ENCODE data around the gene ACSF3. TPM values are rescaled to one million over a fixed set of nuclear protein-coding genes. Genes with fewer than 3 reads are reported as not detected.

ACSF3 gene
- total RNA-seq, 2 experiments from 2014 or later: 44.7 to 49.5 TPM

DNA sequence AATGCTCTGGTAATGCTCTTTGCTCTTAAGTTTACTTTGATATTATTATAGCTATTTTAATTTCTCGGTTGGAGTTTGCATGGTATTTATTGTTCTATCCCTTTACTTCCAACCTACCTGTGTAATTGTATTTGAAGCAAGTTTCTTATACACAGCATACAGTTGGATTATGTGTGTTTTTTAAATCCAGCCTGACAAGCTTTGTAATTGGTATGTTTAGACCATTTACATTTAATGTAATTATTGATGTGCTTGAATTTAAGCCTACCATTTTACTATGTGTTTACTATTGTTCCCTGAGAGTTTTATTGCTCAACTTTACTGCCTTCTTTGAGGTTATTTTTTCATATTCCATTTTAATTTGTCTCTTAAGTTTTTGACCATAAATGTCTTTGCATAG is 35.7 kb downstream of the ACSF3 start:
- ChIA-PET CTCF (interaction anchor here (0.6 kb wide), 1 partner anchor 95 kb away, joined by 3 read pairs; no protein-coding TSS in a partner anchor), POLR2A (no interaction called here)
- TF ChIP-seq, protein P1, sequence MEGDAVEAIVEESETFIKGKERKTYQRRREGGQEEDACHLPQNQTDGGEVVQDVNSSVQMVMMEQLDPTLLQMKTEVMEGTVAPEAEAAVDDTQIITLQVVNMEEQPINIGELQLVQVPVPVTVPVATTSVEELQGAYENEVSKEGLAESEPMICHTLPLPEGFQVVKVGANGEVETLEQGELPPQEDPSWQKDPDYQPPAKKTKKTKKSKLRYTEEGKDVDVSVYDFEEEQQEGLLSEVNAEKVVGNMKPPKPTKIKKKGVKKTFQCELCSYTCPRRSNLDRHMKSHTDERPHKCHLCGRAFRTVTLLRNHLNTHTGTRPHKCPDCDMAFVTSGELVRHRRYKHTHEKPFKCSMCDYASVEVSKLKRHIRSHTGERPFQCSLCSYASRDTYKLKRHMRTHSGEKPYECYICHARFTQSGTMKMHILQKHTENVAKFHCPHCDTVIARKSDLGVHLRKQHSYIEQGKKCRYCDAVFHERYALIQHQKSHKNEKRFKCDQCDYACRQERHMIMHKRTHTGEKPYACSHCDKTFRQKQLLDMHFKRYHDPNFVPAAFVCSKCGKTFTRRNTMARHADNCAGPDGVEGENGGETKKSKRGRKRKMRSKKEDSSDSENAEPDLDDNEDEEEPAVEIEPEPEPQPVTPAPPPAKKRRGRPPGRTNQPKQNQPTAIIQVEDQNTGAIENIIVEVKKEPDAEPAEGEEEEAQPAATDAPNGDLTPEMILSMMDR (IDR thresholded peaks at IDR 0.05): no peak
- Histone ChIP-seq H3K36me3 (ENCODE audit: insufficient read depth, low read length) (peaks cover 43% of the 10 kb centered on the region), H3K9me3 (ENCODE audit: control insufficient read depth in 1 of 2, insufficient read depth in 1 of 2, low read length in 2 of 2) (no peaks in the 10 kb centered on the region), H3K27ac (ENCODE audit: low read depth in 1 of 2, low read length in 2 of 2) (no peak overlapping the region), H3K4me1 (ENCODE audit: insufficient read depth, low read length) (peaks cover 2% of the 10 kb centered on the region), H3K27me3 (ENCODE audit: control insufficient read depth in 1 of 2, insufficient read depth in 2 of 2, low read length in 2 of 2) (no peaks in the 10 kb centered on the region), H3K4me3 (ENCODE audit: low read length) (no peak overlapping the region)
- intact Hi-C loops (cut with DNase I, micrococcal nuclease): no loop called here
- no peak overlapping the region for H3K4me3 Mint-ChIP-seq
- DNase-seq (no peak), ATAC-seq (ENCODE audit: poor library complexity) (no peak)
- H3K4me1 Mint-ChIP-seq (ENCODE audit: low read depth): peaks cover 20% of the 10 kb centered on the region
- H3K36me3 Mint-ChIP-seq (ENCODE audit: low read depth): peaks cover 57% of the 10 kb centered on the region
- no peak overlapping the region for H3K27ac Mint-ChIP-seq
- H3K27me3 Mint-ChIP-seq: no peaks in the 10 kb centered on the region
- H3K9me3 Mint-ChIP-seq: no peaks in the 10 kb centered on the region

DNA sequence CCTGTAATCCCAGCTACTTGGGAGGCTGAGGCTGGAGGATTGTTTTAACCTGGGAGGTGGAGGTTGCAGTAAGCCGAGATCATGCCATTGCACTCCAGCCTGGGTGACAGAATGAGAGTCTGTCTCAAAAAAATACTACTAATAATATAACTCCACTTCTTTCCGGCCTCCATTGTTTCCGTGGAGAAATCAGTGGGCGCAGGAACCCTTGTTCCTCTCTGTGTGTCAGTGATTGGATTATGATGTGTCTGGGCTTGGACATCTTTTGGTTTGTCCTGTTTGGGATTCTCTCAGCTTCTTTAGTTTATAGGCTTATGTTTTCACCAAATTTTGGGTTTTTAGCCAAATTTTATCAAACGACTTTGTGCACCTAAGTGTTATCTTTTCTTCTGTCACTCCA is 36.8 kb downstream of the ACSF3 start:
- H3K27me3 ChIP-seq (ENCODE audit: control insufficient read depth in 1 of 2, insufficient read depth in 2 of 2, low read length in 2 of 2): no peaks in the 10 kb centered on the region
- intact Hi-C loops (cut with DNase I, micrococcal nuclease): no loop called here
- H3K36me3 Mint-ChIP-seq (ENCODE audit: low read depth): peaks cover 63% of the 10 kb centered on the region
- peaks cover 13% of the 10 kb centered on the region for H3K4me1 Mint-ChIP-seq (ENCODE audit: low read depth)
- ATAC-seq (ENCODE audit: poor library complexity) (no peak), DNase-seq (no peak)
- H3K9me3 ChIP-seq (ENCODE audit: control insufficient read depth in 1 of 2, insufficient read depth in 1 of 2, low read length in 2 of 2): no peaks in the 10 kb centered on the region
- H3K4me1 ChIP-seq (ENCODE audit: insufficient read depth, low read length): peaks cover 6% of the 10 kb centered on the region
- ChIA-PET POLR2A (no interaction called here), CTCF (no interaction called here)
- H3K4me3 Mint-ChIP-seq: no peak overlapping the region
- no peaks in the 10 kb centered on the region for H3K9me3 Mint-ChIP-seq
- H3K27ac Mint-ChIP-seq: no peak overlapping the region
- no peak overlapping the region for H3K4me3 ChIP-seq (ENCODE audit: low read length)
- no peaks in the 10 kb centered on the region for H3K27me3 Mint-ChIP-seq
- H3K27ac ChIP-seq (ENCODE audit: low read depth in 1 of 2, low read length in 2 of 2): no peak overlapping the region
- TF ChIP-seq, protein P1 (IDR thresholded peaks at IDR 0.05): no peak
- H3K36me3 ChIP-seq (ENCODE audit: insufficient read depth, low read length): peaks cover 48% of the 10 kb centered on the region

DNA sequence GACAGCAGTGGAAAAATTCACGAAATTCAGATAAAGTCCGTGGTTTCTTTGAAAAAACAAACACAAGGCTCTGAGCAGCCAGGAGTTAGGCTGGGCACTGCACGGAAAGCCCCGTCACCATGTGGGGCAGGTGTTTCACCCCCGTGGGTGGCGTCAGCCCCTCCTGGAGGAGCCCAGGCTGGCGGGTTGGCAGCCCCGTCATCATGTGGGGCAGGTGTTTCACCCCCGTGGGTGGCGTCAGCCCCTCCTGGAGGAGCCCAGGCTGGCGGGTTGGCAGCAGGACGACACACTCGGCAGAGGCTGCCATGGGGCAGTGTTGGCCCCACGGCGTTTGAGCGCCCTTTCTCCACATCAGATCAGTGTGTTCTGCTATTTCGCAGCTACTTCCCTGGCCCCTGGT is 38.1 kb downstream of the ACSF3 start:
- no peaks in the 10 kb centered on the region for H3K27me3 Mint-ChIP-seq
- Histone ChIP-seq H3K4me3 (ENCODE audit: low read length) (no peak overlapping the region), H3K36me3 (ENCODE audit: insufficient read depth, low read length) (peaks cover 52% of the 10 kb centered on the region), H3K27ac (ENCODE audit: low read depth in 1 of 2, low read length in 2 of 2) (no peak overlapping the region), H3K4me1 (ENCODE audit: insufficient read depth, low read length) (peaks cover 7% of the 10 kb centered on the region), H3K9me3 (ENCODE audit: control insufficient read depth in 1 of 2, insufficient read depth in 1 of 2, low read length in 2 of 2) (no peaks in the 10 kb centered on the region), H3K27me3 (ENCODE audit: control insufficient read depth in 1 of 2, insufficient read depth in 2 of 2, low read length in 2 of 2) (no peaks in the 10 kb centered on the region)
- H3K4me1 Mint-ChIP-seq (ENCODE audit: low read depth): peaks cover 13% of the 10 kb centered on the region
- no peaks in the 10 kb centered on the region for H3K9me3 Mint-ChIP-seq
- ATAC-seq (ENCODE audit: poor library complexity): no peak
- H3K4me3 Mint-ChIP-seq: no peak overlapping the region
- H3K27ac Mint-ChIP-seq: no peak overlapping the region
- ChIA-PET POLR2A (no interaction called here), CTCF (no interaction called here)
- H3K36me3 Mint-ChIP-seq (ENCODE audit: low read depth): peaks cover 59% of the 10 kb centered on the region
- DNase-seq: peak in 1 of 14 experiments; percentile 32
- TF ChIP-seq, protein P1 (IDR thresholded peaks at IDR 0.05): no peak
- intact Hi-C loops (cut with DNase I, micrococcal nuclease): no loop called here

Measured in CD4-positive, alpha-beta T cell (primary cell).